Natural killer cell (primary cell): ENCODE results near the gene EPYC. TPM values are rescaled to one million over a fixed set of nuclear protein-coding genes. Genes with fewer than 3 reads are reported as not detected.
"Not testable (repeated sequence)": the region's sequence is repeated elsewhere in the genome, so short reads cannot be mapped to it uniquely, and the experiment has no call there.

Experiments used
- ATAC-seq, 3 donors: fragments of 150-1000 bp in 2 of 3; fragments of 200-7000 bp in 1 of 3; cut with Tn5 transposase; 1 replicate in 1 of 3; 2 replicates in 2 of 3; pipeline ENCODE4 v1.10.0; 2021; ENCODE audit warnings: mild to moderate bottlenecking in 2 of 3, moderate library complexity in 2 of 3
- DNase-seq, 2 donors: peaks; one replicate each; pipeline versions ENCODE4 v3.0.0 to v3.0.0-alpha.2; 2013 to 2021; ENCODE audit warnings: mixed read lengths in 1 of 2
- H3K27ac ChIP-seq: one replicate; pipeline ENCODE4 v1.5.1; 2013; ENCODE audit warnings: mild to moderate bottlenecking, low read length
- H3K27me3 ChIP-seq: one replicate; pipeline ENCODE4 v1.6.1; 2013; ENCODE audit warnings: low read length; ENCODE audit not compliant: control insufficient read depth, insufficient read depth
- H3K36me3 ChIP-seq: one replicate; pipeline ENCODE4 v1.6.1; 2013; ENCODE audit warnings: low read length; ENCODE audit not compliant: control insufficient read depth, insufficient read depth
- H3K4me1 ChIP-seq: one replicate; pipeline ENCODE4 v1.6.1; 2013; ENCODE audit warnings: low read length; ENCODE audit not compliant: control insufficient read depth, insufficient read depth
- H3K4me3 ChIP-seq: one replicate; pipeline ENCODE4 v1.5.1; 2013; ENCODE audit warnings: low read length
- H3K9me3 ChIP-seq: one replicate; pipeline ENCODE4 v1.6.1; 2013; ENCODE audit warnings: low read length; ENCODE audit not compliant: control insufficient read depth, insufficient read depth
- H3K27ac Mint-ChIP-seq, 2 donors: one replicate each; pipeline ENCODE4 v1.8.0; 2022; ENCODE audit warnings: mild to moderate bottlenecking in 2 of 2, mixed read lengths in 2 of 2, moderate library complexity in 1 of 2
- H3K27me3 Mint-ChIP-seq, 2 donors: one replicate each; pipeline ENCODE4 v1.8.0; 2022; ENCODE audit warnings: low read depth in 2 of 2, mixed read lengths in 2 of 2
- H3K36me3 Mint-ChIP-seq: one replicate; pipeline ENCODE4 v1.8.0; 2022; ENCODE audit warnings: mixed read lengths
- H3K4me1 Mint-ChIP-seq, 2 donors: one replicate each; pipeline ENCODE4 v1.8.0; 2022; ENCODE audit warnings: mixed read lengths in 2 of 2
- H3K4me3 Mint-ChIP-seq: one replicate; pipeline ENCODE4 v1.8.0; 2022; ENCODE audit warnings: mild to moderate bottlenecking, moderate library complexity, mixed read lengths
- H3K9me3 Mint-ChIP-seq, 2 donors: one replicate each; pipeline ENCODE4 v1.8.0; 2022; ENCODE audit warnings: mixed read lengths in 2 of 2
- WGBS: methylation state at CpG from one replicate; pipeline ENCODE4 v1.1.7; 2013; ENCODE audit warnings: missing lambda C conversion rate; ENCODE audit not compliant: insufficient coverage; 5-methylcytosine and 5-hydroxymethylcytosine counted together
- intact Hi-C: fragments of 100-400 bp; cut with micrococcal nuclease; formaldehyde crosslinking; loops from one replicate; pipeline ENCODE4 v1.14.2; 2022
- total RNA-seq, 4 donors: library from RNA; stranded (reverse); fragments of 120-200 nt in 1 of 4; gene quantifications; one replicate each; pipeline versions ENCODE4 v1.2.3 to v1.2.4, GENCODE V29; 2013 to 2022
- TF ChIP-seq, protein P1 (sequence below): fragments of 200-600 bp; IDR thresholded peaks from one replicate; pipeline ENCODE4 v1.8.0; 2022; ENCODE audit warnings: antibody characterized with exemption

The EPYC gene
- total RNA-seq, 3 donors from 2014 or later (not counting 1 experiment from before 2014, with no cell fraction given): not detected

DNA sequence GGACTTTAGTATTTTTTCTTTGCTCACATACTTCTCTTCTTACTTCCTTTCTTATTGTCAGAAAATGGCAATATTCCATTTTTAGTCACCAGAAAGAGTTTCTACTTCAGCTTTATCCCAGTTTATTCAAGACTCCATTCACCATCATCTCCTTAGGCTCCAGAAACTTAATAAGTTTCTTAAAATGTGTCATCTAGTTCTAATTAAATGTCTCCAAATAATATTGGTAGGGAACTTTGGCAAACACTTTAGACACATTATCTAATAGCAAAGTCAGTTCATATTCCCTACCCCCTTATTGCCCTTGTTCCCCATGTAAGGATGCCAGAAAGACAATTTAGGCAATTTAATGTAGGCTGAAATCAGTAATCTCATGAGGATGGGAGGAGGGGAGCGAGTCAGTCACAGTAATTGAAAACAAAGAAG, 15.1 kb downstream of the EPYC start:
- no peak for DNase-seq
- no peaks in the 10 kb centered on the region for H3K36me3 Mint-ChIP-seq
- H3K9me3 ChIP-seq: no peaks in the 10 kb centered on the region
- no peaks in the 10 kb centered on the region for H3K27me3 ChIP-seq
- H3K4me1 ChIP-seq: no peaks in the 10 kb centered on the region
- 83% methylated on average over 1 of the region's 1 CpG for WGBS
- H3K27me3 Mint-ChIP-seq: no peaks in the 10 kb centered on the region
- intact Hi-C loops: loop anchor here (10.0 kb wide), 1 partner anchor 335 kb away; no protein-coding TSS in a partner anchor
- no peak overlapping the region for H3K4me3 ChIP-seq
- no peak overlapping the region for H3K27ac ChIP-seq
- no peaks in the 10 kb centered on the region for H3K4me1 Mint-ChIP-seq
- TF ChIP-seq, protein P1, sequence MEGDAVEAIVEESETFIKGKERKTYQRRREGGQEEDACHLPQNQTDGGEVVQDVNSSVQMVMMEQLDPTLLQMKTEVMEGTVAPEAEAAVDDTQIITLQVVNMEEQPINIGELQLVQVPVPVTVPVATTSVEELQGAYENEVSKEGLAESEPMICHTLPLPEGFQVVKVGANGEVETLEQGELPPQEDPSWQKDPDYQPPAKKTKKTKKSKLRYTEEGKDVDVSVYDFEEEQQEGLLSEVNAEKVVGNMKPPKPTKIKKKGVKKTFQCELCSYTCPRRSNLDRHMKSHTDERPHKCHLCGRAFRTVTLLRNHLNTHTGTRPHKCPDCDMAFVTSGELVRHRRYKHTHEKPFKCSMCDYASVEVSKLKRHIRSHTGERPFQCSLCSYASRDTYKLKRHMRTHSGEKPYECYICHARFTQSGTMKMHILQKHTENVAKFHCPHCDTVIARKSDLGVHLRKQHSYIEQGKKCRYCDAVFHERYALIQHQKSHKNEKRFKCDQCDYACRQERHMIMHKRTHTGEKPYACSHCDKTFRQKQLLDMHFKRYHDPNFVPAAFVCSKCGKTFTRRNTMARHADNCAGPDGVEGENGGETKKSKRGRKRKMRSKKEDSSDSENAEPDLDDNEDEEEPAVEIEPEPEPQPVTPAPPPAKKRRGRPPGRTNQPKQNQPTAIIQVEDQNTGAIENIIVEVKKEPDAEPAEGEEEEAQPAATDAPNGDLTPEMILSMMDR: no peak
- no peaks in the 10 kb centered on the region for H3K36me3 ChIP-seq
- ATAC-seq: no peak
- H3K4me3 Mint-ChIP-seq: no peak overlapping the region
- no peak overlapping the region for H3K27ac Mint-ChIP-seq
- H3K9me3 Mint-ChIP-seq: no peaks in the 10 kb centered on the region

DNA sequence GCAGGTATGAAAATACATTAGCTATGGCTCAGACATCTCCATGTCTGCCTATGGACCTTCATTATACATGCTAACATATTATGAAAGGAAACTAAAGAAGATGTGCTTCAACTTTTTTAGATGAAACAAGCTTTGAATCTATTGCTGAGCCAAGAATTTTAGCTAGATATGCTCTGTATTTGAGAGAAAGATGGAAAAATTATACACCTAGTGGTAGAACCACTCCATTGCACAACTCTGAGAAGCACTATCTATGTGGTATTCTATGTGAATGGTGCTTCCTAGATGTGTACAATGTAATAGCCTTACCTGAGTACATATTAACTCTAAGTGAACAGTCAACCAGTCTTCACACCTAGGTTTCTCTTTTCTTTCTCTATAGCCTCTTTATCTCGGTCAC, 17.3 kb downstream of the EPYC start:
- intact Hi-C loops: loop anchor here (10.0 kb wide), 1 partner anchor 337 kb away; no protein-coding TSS in a partner anchor
- no CpG with 5 or more reads among the region's 1 CpG for WGBS
- TF ChIP-seq, protein P1: no peak
- H3K4me1 Mint-ChIP-seq: no peaks in the 10 kb centered on the region
- Histone ChIP-seq H3K9me3 (no peaks in the 10 kb centered on the region), H3K36me3 (no peaks in the 10 kb centered on the region), H3K27ac (no peak overlapping the region), H3K4me1 (no peaks in the 10 kb centered on the region), H3K4me3 (no peak overlapping the region), H3K27me3 (no peaks in the 10 kb centered on the region)
- H3K27me3 Mint-ChIP-seq: no peaks in the 10 kb centered on the region
- H3K9me3 Mint-ChIP-seq: no peaks in the 10 kb centered on the region
- DNase-seq: no peak
- no peak overlapping the region for H3K27ac Mint-ChIP-seq
- H3K4me3 Mint-ChIP-seq: no peak overlapping the region
- no peak for ATAC-seq
- H3K36me3 Mint-ChIP-seq: no peaks in the 10 kb centered on the region

- Mint-ChIP-seq H3K4me3 (no peak overlapping the region), H3K4me1 (no peaks in the 10 kb centered on the region), H3K27ac (no peak overlapping the region), H3K9me3 (no peaks in the 10 kb centered on the region), H3K36me3 (no peaks in the 10 kb centered on the region), H3K27me3 (no peaks in the 10 kb centered on the region)
- H3K36me3 ChIP-seq: no peaks in the 10 kb centered on the region
- TF ChIP-seq, protein P1: no peak
- no peaks in the 10 kb centered on the region for H3K9me3 ChIP-seq
- no peaks in the 10 kb centered on the region for H3K4me1 ChIP-seq
- DNase-seq (no peak), ATAC-seq (no peak)
- whole genome bisulfite sequencing: 86% methylated on average over 1 of the region's 1 CpG
- H3K27me3 ChIP-seq: no peaks in the 10 kb centered on the region
- intact Hi-C loops: loop anchor here (10.0 kb wide), 1 partner anchor 338 kb away; no protein-coding TSS in a partner anchor
- no peak overlapping the region for H3K27ac ChIP-seq
- H3K4me3 ChIP-seq: no peak overlapping the region
Measured at GRCh38 chr12:90987101-90987500, 17.7 kb downstream of the EPYC start.

DNA sequence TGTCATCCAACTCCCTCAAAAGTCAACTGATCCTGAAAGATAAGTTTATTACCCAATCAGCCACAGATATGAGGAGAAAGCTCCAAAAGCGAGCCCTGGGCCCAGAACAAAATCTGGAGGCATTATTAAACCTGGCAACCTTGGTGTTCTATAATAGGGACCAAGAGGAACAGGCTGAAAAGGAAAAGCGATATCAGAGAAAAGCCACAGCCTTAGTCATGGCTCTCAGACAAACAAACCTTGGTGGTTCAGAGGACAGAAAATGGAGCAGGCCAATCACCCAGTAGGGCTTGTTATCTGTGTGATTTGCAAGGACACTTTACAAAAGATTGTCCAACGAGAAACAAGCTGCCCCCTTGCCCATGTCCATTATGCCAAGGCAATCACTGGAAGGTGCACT, 19.4 kb downstream of the EPYC start:
- not testable (repeated sequence) for H3K27me3 Mint-ChIP-seq

More for the DNA sequence above, 19.4 kb downstream of the EPYC start:
- intact Hi-C loops: loop anchor here (10.0 kb wide), 1 partner anchor 339 kb away; no protein-coding TSS in a partner anchor
- not testable (repeated sequence) for H3K27ac Mint-ChIP-seq, H3K27ac ChIP-seq, H3K4me3 ChIP-seq, H3K27me3 ChIP-seq, H3K9me3 Mint-ChIP-seq, ATAC-seq, H3K36me3 Mint-ChIP-seq, H3K36me3 ChIP-seq, DNase-seq, H3K4me3 Mint-ChIP-seq, H3K4me1 Mint-ChIP-seq, H3K9me3 ChIP-seq, H3K4me1 ChIP-seq
- 80% methylated on average over 3 of the region's 3 CpGs for WGBS
